ENCODE results near the gene PAGR1.

DNA sequence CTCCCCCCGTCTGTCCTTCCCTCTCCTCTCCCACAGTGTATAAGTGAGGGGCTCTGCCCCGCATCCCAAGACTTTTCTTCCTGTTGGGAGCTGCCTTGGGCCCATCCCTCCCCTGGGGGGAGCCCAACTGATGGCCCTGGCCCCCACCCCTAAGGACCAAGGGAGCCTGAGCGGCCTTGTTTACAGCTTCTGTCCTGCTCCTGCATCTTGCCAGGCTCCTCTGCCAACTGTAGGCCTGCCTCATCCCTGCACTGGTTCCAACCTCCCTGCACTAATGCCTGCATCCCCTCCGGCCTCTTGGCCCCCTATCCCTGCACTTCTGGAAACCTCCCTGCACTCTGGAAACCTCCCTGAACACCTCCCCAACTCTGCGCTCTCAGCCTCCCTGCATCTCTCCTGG, 1.4 kb upstream of the PAGR1 start:
- no peak for TF ChIP-seq POLR2AphosphoS5 (IDR thresholded peaks at IDR 0.05)
- TF ChIP-seq EP300 (conservative IDR thresholded peaks at IDR 0.05; ENCODE audit: poor library complexity, severe bottlenecking): no peak
- TF ChIP-seq, protein P1, sequence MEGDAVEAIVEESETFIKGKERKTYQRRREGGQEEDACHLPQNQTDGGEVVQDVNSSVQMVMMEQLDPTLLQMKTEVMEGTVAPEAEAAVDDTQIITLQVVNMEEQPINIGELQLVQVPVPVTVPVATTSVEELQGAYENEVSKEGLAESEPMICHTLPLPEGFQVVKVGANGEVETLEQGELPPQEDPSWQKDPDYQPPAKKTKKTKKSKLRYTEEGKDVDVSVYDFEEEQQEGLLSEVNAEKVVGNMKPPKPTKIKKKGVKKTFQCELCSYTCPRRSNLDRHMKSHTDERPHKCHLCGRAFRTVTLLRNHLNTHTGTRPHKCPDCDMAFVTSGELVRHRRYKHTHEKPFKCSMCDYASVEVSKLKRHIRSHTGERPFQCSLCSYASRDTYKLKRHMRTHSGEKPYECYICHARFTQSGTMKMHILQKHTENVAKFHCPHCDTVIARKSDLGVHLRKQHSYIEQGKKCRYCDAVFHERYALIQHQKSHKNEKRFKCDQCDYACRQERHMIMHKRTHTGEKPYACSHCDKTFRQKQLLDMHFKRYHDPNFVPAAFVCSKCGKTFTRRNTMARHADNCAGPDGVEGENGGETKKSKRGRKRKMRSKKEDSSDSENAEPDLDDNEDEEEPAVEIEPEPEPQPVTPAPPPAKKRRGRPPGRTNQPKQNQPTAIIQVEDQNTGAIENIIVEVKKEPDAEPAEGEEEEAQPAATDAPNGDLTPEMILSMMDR (IDR thresholded peaks at IDR 0.05; ENCODE audit: poor library complexity, severe bottlenecking): no peak
- TF ChIP-seq RAD21 (conservative IDR thresholded peaks at IDR 0.05): no peak
- TF ChIP-seq EZH2 (IDR thresholded peaks at IDR 0.05; ENCODE audit: borderline replicate concordance, insufficient read depth, low read length, poor library complexity, severe bottlenecking): no peak
- TF ChIP-seq, protein P2, sequence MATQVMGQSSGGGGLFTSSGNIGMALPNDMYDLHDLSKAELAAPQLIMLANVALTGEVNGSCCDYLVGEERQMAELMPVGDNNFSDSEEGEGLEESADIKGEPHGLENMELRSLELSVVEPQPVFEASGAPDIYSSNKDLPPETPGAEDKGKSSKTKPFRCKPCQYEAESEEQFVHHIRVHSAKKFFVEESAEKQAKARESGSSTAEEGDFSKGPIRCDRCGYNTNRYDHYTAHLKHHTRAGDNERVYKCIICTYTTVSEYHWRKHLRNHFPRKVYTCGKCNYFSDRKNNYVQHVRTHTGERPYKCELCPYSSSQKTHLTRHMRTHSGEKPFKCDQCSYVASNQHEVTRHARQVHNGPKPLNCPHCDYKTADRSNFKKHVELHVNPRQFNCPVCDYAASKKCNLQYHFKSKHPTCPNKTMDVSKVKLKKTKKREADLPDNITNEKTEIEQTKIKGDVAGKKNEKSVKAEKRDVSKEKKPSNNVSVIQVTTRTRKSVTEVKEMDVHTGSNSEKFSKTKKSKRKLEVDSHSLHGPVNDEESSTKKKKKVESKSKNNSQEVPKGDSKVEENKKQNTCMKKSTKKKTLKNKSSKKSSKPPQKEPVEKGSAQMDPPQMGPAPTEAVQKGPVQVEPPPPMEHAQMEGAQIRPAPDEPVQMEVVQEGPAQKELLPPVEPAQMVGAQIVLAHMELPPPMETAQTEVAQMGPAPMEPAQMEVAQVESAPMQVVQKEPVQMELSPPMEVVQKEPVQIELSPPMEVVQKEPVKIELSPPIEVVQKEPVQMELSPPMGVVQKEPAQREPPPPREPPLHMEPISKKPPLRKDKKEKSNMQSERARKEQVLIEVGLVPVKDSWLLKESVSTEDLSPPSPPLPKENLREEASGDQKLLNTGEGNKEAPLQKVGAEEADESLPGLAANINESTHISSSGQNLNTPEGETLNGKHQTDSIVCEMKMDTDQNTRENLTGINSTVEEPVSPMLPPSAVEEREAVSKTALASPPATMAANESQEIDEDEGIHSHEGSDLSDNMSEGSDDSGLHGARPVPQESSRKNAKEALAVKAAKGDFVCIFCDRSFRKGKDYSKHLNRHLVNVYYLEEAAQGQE (IDR thresholded peaks at IDR 0.05; ENCODE audit: borderline replicate concordance): no peak
